Keratinocyte (primary cell): ENCODE measurements around the gene ERC2.

Source experiments
- CTCF ChIP-seq, 3 experiments: IDR thresholded peaks in 1 of 3; conservative IDR thresholded peaks in 1 of 3; optimal IDR thresholded peaks in 1 of 3; 2 replicates in 2 of 3; 3 replicates in 1 of 3; pipeline versions ENCODE3 to v1.5.1; 2011; ENCODE audit warnings: low read length in 3 of 3, mild to moderate bottlenecking in 3 of 3, moderate library complexity in 2 of 3, control low read depth in 1 of 3, inconsistent platforms in 1 of 3; ENCODE audit not compliant: insufficient read depth in 2 of 3; ENCODE audit errors: extremely low read depth in 1 of 3
- EZH2 ChIP-seq: IDR thresholded peaks from one replicate; pipeline ENCODE4 v1.6.1; 2012; ENCODE audit warnings: inconsistent platforms, mild to moderate bottlenecking, low read length, moderate library complexity

GRCh38 chr3:56022619-56023018, 445.6 kb downstream of the ERC2 start:
- TF ChIP-seq CTCF (optimal IDR thresholded peaks at IDR 0.05 in 1 of 3, IDR thresholded peaks at IDR 0.05 in 1 of 3, conservative IDR thresholded peaks at IDR 0.05 in 1 of 3; ENCODE audit: extremely low read depth in 1 of 3, insufficient read depth in 2 of 3, low read length in 3 of 3) (no peak), EZH2 (no peak)
